ENCODE measurements around the gene PRDX6. TPM values are rescaled to one million over a fixed set of nuclear protein-coding genes. Genes with fewer than 3 reads are reported as not detected.
A peak's percentile ranks its signal among the peaks of the same experiment; 100 is the strongest.
"Not testable (repeated sequence)": the region's sequence is repeated elsewhere in the genome, so short reads cannot be mapped to it uniquely, and the experiment has no call there.

Gene PRDX6
- total RNA-seq, 1 experiment from 2014 or later: 259 TPM

DNA sequence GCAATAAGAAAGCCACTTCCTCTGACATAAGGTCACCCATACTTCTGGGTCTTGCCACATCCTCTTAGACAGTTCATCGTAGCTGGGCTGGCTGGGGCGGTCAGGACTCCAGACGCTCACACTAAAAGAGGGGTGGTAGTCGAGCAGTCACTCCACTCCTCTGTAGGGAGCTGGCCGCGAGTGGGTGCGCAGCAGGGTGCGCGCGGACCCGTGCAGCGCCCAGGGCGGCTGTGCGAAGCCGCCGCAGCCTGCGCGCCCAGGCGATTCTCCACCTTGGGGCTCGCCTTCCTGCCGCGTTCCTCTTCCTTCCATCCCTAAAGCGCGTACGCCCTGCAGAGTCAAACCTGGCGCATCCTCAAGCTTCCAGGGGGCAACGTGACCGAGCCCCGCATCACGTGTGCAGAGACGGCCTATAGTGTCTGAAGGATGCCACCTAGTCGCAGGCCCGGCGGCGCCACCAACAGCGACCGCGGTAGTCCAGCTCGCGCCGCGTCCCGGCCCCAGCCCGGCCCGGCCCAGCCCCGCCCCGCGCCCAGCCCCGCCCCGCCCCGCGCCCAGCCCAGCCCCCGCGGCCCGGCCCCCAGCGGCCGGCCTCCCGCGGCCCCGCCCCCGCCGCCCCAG, 360 bp upstream of the PRDX6 start:
- Histone ChIP-seq H3K4me1 (peaks cover 30% of the 10 kb centered on the region), H3K27ac (peak overlapping the region; percentile 98), H3K4me3 (peak overlapping the region; percentile 100), H3K27me3 (no peaks in the 10 kb centered on the region), H3K9me3 (replicated peaks) (peaks cover 4% of the 10 kb centered on the region; the same call in 1 of the 2 replicates), H3K36me3 (peaks cover 32% of the 10 kb centered on the region)
- peak; percentile 88 to 91 for DNase-seq

DNA sequence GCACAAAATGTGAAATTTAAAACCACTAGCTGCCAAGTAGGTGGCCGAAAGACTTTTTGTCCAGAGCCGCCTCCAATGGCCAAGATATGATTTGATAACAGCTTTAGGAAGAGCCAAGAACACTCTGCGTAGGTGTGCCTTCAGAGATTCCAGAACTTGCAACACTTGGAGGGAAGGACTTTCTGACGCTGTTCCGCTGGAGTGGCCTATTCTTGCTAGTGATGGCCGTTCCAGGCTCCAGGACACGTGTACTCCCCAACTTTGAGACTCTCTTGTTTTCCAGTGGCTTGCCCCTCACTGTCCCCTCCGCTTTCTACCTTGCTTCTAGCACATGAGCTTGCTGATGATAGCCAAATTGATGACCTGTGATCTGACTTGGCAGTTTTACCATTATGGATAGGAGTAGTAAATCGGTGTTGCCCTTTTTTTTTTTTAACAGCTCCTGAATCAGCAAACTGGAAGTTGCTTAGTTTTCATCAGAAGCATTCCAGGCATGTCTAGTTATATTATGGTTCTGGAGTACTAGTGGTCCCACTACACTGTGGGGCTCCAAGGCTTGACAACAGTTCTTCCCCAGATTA, 1.0 kb downstream of the PRDX6 start:
- peak; percentile 20 to 68 for DNase-seq
- Histone ChIP-seq H3K36me3 (peaks cover 46% of the 10 kb centered on the region), H3K27me3 (no peaks in the 10 kb centered on the region)

DNA sequence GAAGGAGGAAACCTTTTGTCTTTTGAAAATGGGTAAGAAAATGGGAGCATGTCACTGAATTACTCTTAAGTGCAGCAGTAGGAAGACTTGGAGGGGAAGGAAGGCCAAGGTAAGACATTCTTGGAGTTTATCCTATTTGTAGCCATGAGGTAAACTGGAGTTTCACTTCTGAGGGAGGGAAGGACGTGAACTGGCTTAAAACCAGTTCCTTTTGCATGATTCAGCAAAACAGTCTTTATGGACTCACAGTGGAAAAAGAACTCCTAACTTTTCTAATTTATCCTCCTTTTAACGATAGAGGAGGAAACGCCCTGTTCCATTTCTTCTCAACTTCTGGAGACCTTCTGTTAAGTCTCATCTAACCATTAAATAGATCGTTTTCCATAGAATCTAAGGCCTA, 2.5 kb downstream of the PRDX6 start:
- DNase-seq: no peak
- no peak overlapping the region for H3K27ac ChIP-seq
- no peaks in the 10 kb centered on the region for H3K27me3 ChIP-seq
- H3K4me1 ChIP-seq: peaks cover 19% of the 10 kb centered on the region
- H3K9me3 ChIP-seq (replicated peaks): no peaks in the 10 kb centered on the region
- H3K36me3 ChIP-seq: peaks cover 56% of the 10 kb centered on the region
- no peak overlapping the region for H3K4me3 ChIP-seq

More for the DNA sequence above, 1.0 kb downstream of the PRDX6 start:
- Histone ChIP-seq H3K4me3 (peak overlapping the region; percentile 100), H3K27ac (peak overlapping the region; percentile 98), H3K9me3 (replicated peaks) (no peaks in the 10 kb centered on the region), H3K4me1 (peaks cover 30% of the 10 kb centered on the region)

DNA sequence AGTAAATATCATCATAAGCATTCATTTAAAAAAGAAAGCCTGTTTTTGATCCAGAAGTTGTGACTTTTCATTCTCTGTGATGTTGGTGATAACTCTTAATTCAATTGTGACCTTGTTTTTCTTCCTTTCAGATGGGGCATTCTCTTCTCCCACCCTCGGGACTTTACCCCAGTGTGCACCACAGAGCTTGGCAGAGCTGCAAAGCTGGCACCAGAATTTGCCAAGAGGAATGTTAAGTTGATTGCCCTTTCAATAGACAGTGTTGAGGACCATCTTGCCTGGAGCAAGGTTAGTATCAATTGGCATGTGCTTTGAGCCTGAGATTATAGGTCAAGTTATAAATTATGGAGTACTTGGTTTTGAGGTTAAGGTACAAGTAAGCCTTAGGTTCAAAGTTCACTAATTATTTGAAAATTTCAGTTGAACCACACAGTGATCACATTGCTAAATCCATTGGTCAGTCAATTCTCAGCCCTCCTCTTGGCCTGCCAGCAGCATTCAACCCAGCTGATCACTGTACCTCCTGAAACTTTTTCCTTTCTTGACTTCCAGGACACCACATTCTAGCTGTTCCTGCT, 4.1 kb downstream of the PRDX6 start:
- DNase-seq: no peak
- peaks cover 72% of the 10 kb centered on the region for H3K36me3 ChIP-seq
- H3K9me3 ChIP-seq (replicated peaks): no peaks in the 10 kb centered on the region
- no peaks in the 10 kb centered on the region for H3K27me3 ChIP-seq
- no peak overlapping the region for H3K4me3 ChIP-seq
- H3K27ac ChIP-seq: no peak overlapping the region
- H3K4me1 ChIP-seq: peaks cover 8% of the 10 kb centered on the region; the same call in 1 of the 2 replicates

DNA sequence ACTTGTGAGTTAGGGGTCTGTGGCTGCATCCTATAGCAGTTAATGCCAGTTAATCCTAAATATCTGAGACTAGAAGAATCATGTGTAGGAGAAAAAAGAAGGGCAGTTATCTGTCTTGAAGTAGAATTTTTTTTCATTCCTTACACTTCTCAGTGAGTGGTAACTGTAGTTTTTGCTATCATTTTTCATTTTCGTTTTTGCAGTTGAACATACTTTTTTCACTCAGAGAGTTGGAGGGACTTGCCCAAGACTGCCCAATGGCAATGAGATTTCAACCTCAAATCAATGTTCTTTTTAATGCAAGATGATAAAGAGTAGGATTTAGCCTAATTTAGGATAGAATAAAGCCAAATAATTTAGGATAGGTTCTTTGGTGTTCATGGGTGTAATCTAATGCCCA, 5.5 kb downstream of the PRDX6 start:
- Histone ChIP-seq H3K4me3 (no peak overlapping the region), H3K4me1 (peaks cover 8% of the 10 kb centered on the region; the same call in 1 of the 2 replicates), H3K27ac (no peak overlapping the region), H3K27me3 (no peaks in the 10 kb centered on the region), H3K36me3 (peaks cover 82% of the 10 kb centered on the region), H3K9me3 (replicated peaks) (no peaks in the 10 kb centered on the region)
- no peak for DNase-seq

DNA sequence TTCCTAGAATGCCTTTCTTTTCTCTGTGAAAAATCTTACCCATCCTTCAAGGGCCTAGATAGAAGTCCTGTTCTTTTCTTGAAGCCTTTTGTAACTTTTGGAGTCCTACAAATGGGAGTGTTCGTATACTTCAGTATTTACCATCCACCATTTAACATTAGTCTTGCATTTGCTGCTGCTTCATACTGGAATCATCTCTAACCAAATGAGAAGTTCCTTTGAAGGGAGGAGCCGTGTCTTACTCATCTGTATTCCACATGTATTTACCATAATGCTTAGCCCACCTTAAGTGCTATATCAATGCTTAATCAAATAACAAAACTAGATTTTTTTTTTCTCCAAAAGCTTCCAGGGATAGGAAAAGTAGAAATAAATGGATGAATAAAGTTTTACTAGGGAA, 7.1 kb downstream of the PRDX6 start:
- H3K27ac ChIP-seq: no peak overlapping the region
- H3K36me3 ChIP-seq: peaks cover 92% of the 10 kb centered on the region

DNA sequence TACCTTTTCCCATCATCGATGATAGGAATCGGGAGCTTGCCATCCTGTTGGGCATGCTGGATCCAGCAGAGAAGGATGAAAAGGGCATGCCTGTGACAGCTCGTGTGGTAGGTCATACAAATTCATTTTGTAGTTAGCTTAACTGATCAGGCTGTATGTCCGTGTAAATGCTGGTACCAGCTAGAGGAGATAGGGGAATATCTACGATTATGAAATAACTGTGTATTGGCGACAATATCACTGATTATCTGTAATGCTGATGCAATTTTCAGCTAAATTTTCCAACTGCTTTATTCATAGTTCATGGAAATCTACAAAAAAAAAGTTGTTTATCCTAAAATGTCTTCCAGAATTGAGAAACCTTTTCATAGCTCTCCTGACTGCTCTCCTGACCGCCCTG, 8.3 kb downstream of the PRDX6 start:
- no peak overlapping the region for H3K27ac ChIP-seq
- peaks cover 84% of the 10 kb centered on the region for H3K36me3 ChIP-seq
- no peaks in the 10 kb centered on the region for H3K4me1 ChIP-seq
- no peaks in the 10 kb centered on the region for H3K9me3 ChIP-seq (replicated peaks)
- no peak overlapping the region for H3K4me3 ChIP-seq
- no peak for DNase-seq
- no peaks in the 10 kb centered on the region for H3K27me3 ChIP-seq

More for the DNA sequence above, 7.1 kb downstream of the PRDX6 start:
- no peaks in the 10 kb centered on the region for H3K27me3 ChIP-seq
- H3K9me3 ChIP-seq (replicated peaks): no peaks in the 10 kb centered on the region
- DNase-seq: no peak
- 0 out of 2 replicates have a peak, but pooled peaks cover under 1% of the 10 kb centered on the region for H3K4me1 ChIP-seq
- no peak overlapping the region for H3K4me3 ChIP-seq

DNA sequence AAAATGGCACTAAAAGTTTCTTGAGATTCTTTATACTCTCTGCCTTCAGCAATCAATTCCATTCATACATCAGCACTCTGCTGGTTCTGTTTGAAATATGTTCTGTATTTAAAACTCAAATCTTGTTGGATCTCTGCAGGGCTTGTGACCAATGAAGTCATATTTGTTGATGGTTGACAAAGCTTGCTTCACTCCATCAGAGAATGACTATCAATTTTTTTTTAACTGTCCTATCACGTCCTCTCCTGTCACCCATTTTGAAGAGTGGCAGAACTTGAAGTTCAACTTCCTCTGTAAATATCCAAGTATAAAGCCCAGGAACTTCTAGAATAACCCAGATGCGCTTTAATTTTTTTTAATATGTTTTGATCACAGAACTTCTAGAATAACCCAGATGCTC, 10.9 kb downstream of the PRDX6 start:
- Histone ChIP-seq H3K4me1 (no peaks in the 10 kb centered on the region), H3K4me3 (no peak overlapping the region), H3K27ac (no peak overlapping the region), H3K27me3 (no peaks in the 10 kb centered on the region), H3K36me3 (peaks cover 58% of the 10 kb centered on the region), H3K9me3 (replicated peaks) (no peaks in the 10 kb centered on the region)
- no peak for DNase-seq

DNA sequence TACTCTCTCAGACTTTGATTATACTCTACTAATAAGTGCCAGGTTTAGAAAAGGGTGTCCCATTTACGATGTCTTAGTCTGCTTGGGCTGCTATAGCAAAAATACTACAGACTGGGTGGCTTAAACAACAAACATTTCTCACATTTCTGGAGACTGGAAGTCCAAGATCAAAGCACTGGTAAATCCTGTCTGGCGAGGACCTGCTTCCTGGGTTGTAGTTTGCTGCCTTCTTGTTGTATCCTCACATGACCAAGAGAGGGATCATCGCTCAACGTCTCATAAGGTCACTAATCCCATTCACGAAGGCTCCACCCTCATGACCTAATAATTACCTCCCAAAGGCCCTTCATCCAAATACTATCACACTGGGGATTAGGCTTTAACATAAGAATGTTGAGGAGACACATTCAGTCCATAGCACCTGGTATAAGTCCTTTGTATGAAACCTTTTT, 12.0 kb downstream of the PRDX6 start:
- H3K27ac ChIP-seq: no peak overlapping the region
- no peaks in the 10 kb centered on the region for H3K4me1 ChIP-seq
- H3K27me3 ChIP-seq: no peaks in the 10 kb centered on the region
- DNase-seq: no peak
- no peak overlapping the region for H3K4me3 ChIP-seq
- 0 out of 2 replicates have a peak, but pooled peaks cover 2% of the 10 kb centered on the region for H3K9me3 ChIP-seq (replicated peaks)
- peaks cover 50% of the 10 kb centered on the region for H3K36me3 ChIP-seq

DNA sequence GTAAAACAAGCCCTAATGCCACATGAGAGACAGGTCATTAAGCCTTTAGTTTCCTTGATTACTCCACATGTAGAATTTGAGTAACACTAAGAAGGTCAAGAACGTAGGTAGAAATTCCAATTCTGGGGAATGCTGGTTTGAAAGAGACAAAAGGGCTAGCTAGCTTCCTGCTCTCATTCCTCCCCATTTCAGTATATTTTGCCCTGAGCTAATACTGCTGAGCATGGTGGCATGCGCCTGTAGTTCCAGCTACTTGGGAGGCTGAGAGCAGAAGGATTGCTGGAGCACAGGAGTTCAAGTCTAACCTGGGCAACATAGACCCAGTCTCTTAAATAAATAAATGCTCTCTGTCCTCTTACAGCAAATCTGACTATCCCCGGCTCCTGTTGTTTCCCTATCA, 12.8 kb downstream of the PRDX6 start:
- 0 out of 2 replicates have a peak, but pooled peaks cover 2% of the 10 kb centered on the region for H3K9me3 ChIP-seq (replicated peaks)
- H3K4me1 ChIP-seq: no peaks in the 10 kb centered on the region
- H3K4me3 ChIP-seq: no peak overlapping the region
- no peaks in the 10 kb centered on the region for H3K27me3 ChIP-seq
- peaks cover 44% of the 10 kb centered on the region for H3K36me3 ChIP-seq
- no peak overlapping the region for H3K27ac ChIP-seq
- DNase-seq: no peak

DNA sequence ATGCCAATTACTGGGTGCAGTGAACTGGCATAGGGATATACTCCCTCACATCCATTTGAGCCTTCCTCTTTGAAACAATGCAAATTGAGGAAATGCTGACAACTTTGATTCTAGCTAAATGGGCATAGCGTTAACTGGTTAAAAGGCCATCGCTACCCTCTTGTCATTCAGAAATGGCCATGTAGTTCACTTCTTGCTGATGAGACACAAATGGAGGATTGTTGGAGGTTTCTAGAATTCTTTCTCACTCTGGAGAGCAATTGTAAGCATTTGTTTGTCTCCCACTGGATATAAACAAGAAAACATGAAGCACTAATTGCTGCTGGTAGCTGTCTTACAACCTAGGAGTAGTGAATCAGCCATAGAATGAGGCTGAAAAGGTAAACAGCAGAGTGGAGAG, 14.4 kb downstream of the PRDX6 start:
- Histone ChIP-seq H3K4me1 (no peaks in the 10 kb centered on the region), H3K27ac (no peak overlapping the region), H3K27me3 (no peaks in the 10 kb centered on the region), H3K9me3 (replicated peaks) (0 out of 2 replicates have a peak, but pooled peaks cover 2% of the 10 kb centered on the region), H3K4me3 (no peak overlapping the region), H3K36me3 (peaks cover 28% of the 10 kb centered on the region)
- no peak for DNase-seq

DNA sequence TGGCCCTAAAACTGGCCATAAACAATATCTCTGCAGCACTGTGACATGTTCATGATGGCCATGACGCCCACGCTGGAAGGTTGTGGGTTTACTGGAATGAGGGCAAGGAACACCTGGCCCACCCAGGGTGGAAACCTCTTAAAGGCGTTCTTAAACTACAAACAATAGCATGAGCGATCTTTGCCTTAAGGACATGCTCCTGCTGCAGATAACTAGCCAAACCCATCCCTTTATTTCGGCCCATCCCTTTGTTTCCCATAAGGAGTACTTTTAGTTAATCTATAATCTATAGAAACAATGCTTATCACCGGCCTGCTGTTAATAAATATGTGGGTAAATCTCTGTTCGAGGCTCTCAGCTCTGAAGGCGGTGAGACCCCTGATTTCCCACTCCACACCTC, 16.0 kb downstream of the PRDX6 start:
- not testable (repeated sequence) for H3K27ac ChIP-seq; H3K27me3 ChIP-seq; H3K4me1 ChIP-seq; H3K4me3 ChIP-seq; DNase-seq; H3K9me3 ChIP-seq (replicated peaks)
- peaks cover 13% of the 10 kb centered on the region for H3K36me3 ChIP-seq

DNA sequence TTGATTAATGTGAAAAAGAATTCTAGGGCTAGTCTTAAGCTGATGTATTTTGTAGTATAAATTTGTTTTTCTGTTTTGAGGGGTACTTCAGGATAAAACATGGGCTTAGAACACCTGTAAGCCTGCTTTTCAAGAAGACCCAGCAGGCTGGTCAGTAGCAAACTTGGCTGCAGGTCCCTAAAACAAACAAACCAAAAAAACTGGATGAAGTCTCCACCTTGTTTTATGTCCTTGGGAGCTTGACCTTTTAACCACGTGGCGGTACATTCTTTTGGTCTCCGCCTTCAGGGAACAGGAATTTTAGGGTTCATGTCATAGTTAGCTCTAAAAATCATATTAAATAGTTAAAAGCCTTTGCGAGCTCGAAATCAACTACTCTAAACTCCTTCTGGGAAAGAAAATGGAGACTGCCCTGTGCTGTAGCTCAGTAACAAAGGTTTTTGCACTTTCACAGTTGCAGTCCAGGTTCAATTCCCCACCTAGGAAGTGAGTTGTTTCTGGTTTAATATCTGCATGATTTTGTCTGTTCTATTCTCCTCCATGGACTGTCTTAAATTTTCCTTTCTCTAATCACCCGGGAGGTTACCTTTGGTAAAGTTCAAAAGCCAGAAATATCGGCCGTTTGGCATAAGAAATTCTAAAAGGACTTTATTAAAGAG, 18.6 kb downstream of the PRDX6 start:
- Histone ChIP-seq H3K4me3 (no peak overlapping the region), H3K27me3 (no peaks in the 10 kb centered on the region), H3K36me3 (no peaks in the 10 kb centered on the region), H3K27ac (no peak overlapping the region), H3K9me3 (replicated peaks) (0 out of 2 replicates have a peak, but pooled peaks cover 2% of the 10 kb centered on the region), H3K4me1 (no peaks in the 10 kb centered on the region)
- no peak for DNase-seq

DNA sequence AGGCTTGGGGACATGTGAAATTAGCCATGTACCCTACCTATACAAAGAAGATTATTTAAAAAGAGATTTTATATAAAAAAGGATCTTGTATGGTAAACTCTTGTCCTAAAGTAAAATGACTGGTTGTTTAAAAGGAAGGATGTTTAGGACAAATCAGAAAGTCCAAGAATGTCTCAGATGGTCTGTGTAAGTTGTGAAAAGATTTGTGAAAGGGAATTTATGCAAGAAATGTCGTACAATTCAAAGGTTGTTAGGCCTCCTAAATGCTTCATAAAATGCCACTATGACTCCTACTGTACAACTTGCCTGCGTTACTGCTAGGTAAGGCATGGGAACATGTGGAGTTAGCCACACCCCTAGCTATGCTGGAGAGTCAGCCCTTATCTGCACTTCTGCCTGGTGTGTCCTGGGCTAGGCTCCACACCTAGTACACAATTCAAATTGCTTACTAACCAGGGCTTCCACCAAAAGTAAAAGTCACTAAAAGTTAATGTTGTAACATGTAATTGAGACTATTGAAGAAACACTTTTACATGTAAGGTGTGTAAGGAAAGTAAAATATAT, 19.7 kb downstream of the PRDX6 start:
- Histone ChIP-seq H3K27me3 (no peaks in the 10 kb centered on the region), H3K4me3 (no peak overlapping the region), H3K27ac (no peak overlapping the region), H3K9me3 (replicated peaks) (0 out of 2 replicates have a peak, but pooled peaks cover 2% of the 10 kb centered on the region), H3K4me1 (no peaks in the 10 kb centered on the region), H3K36me3 (no peaks in the 10 kb centered on the region)
- no peak for DNase-seq

DNA sequence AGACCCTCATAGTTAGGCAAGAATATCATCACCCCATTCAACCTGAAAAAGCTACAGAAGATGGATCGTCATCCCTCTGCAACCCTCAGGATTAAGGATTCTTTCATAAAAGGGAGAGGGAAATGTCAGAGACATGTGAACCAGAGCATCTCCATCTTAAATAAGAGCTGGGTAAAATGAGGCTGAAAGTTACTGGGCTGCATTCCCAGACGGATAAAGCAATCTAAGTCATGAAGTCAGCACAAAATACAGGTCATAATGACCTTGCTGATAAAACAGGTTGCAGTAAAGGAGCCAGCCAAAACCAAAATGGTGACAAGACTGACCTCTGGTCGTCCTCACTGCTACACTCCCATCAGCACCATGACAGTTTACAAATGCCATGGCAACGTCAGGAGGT, 22.6 kb downstream of the PRDX6 start:
- Histone ChIP-seq H3K4me1 (no peaks in the 10 kb centered on the region), H3K4me3 (no peak overlapping the region), H3K9me3 (replicated peaks) (no peaks in the 10 kb centered on the region), H3K36me3 (no peaks in the 10 kb centered on the region), H3K27ac (no peak overlapping the region), H3K27me3 (no peaks in the 10 kb centered on the region)
- no peak for DNase-seq

Data from SJCRH30 (cell line).